SK-N-SH (cell line): Measurements from ENCODE around the gene ASCL3. TPM values are rescaled to one million over a fixed set of nuclear protein-coding genes. Genes with fewer than 3 reads are reported as not detected.

Source experiments
- CTCF ChIA-PET: fragments of 300-600, 350-600 bp; formaldehyde crosslinking; extraction: SDS; loops from one replicate; lab custom pipeline; 2021; lab: Yijun Ruan, JAX
- POLR2A ChIA-PET: fragments of 350-600 bp; sonication (Branson Sonifier 250); formaldehyde crosslinking; extraction: SDS; loops from one replicate; lab custom pipeline; 2020; ENCODE audit warnings: antibody characterized with exemption, inconsistent platforms; lab: Yijun Ruan, JAX
- DNase-seq: peaks from one replicate; pipeline ENCODE4 v3.0.0; 2012
- H2AFZ ChIP-seq: fragments of 200-600 bp; sonication (generic); 2 replicates; pipeline ENCODE4 v1.8.1; 2016; ENCODE audit warnings: antibody characterized with exemption, mild to moderate bottlenecking, low read depth
- H3F3A ChIP-seq: fragments of 200-600 bp; sonication (generic); replicated peaks from 2 replicates; pipeline ENCODE3; 2016; ENCODE audit warnings: antibody characterized with exemption, mild to moderate bottlenecking; ENCODE audit not compliant: insufficient read depth
- H3K27ac ChIP-seq, 2 experiments: fragments of 200-500 bp in 1 of 2; fragments of 200-600 bp in 1 of 2; sonication (Bioruptor generic) in 1 of 2; sonication (generic), shearing (Covaris generic) in 1 of 2; 2 replicates each; pipeline versions ENCODE4 v1.5.1 to v1.6.1; 2014 to 2016; ENCODE audit warnings: low read depth in 2 of 2, inconsistent platforms in 1 of 2, low read length in 1 of 2, mild to moderate bottlenecking in 1 of 2, mixed read lengths in 1 of 2
- H3K27me3 ChIP-seq: fragments of 200-600 bp; sonication (generic), shearing (Covaris generic); 2 replicates; pipeline ENCODE4 v1.6.1; 2016; ENCODE audit warnings: mixed run types; ENCODE audit not compliant: insufficient read depth
- H3K36me3 ChIP-seq, 2 experiments: fragments of 200-500 bp in 1 of 2; fragments of 200-600 bp in 1 of 2; sonication (Bioruptor generic) in 1 of 2; sonication (generic) in 1 of 2; replicated peaks in 1 of 2; 2 replicates each; pipeline versions ENCODE3 to v1.5.1; 2014 to 2016; ENCODE audit warnings: low read length in 1 of 2, mild to moderate bottlenecking in 1 of 2; ENCODE audit not compliant: insufficient read depth in 2 of 2, control insufficient read depth in 1 of 2
- H3K4me1 ChIP-seq, 2 experiments: fragments of 200-500 bp in 1 of 2; fragments of 200-600 bp in 1 of 2; sonication (Bioruptor generic) in 1 of 2; sonication (generic), shearing (Covaris generic) in 1 of 2; 2 replicates each; pipeline versions ENCODE4 v1.5.1 to v1.6.1; 2014 to 2016; ENCODE audit warnings: low read depth in 1 of 2, low read length in 1 of 2, mixed run types in 1 of 2; ENCODE audit not compliant: insufficient read depth in 2 of 2, control insufficient read depth in 1 of 2
- H3K4me2 ChIP-seq: fragments of 200-600 bp; sonication (generic), shearing (Covaris generic); 2 replicates; pipeline ENCODE4 v1.6.1; 2017; ENCODE audit warnings: mixed run types
- H3K4me3 ChIP-seq, 2 experiments: fragments of 200-500 bp in 1 of 2; fragments of 200-600 bp in 1 of 2; sonication (Bioruptor generic) in 1 of 2; sonication (generic), shearing (Covaris generic) in 1 of 2; 2 replicates each; pipeline versions ENCODE4 v1.5.1 to v1.8.1; 2014 to 2016; ENCODE audit warnings: low read depth in 2 of 2, inconsistent platforms in 1 of 2, low read length in 1 of 2, mild to moderate bottlenecking in 1 of 2, mixed read lengths in 1 of 2, moderate library complexity in 1 of 2
- H3K79me2 ChIP-seq: fragments of 200-600 bp; sonication (generic); 2 replicates; pipeline ENCODE4 v1.8.1; 2017; ENCODE audit warnings: mild to moderate bottlenecking; ENCODE audit not compliant: insufficient read depth
- H3K9ac ChIP-seq: fragments of 200-600 bp; sonication (generic); 2 replicates; pipeline ENCODE4 v1.6.1; 2017; ENCODE audit warnings: mixed run types
- H3K9me2 ChIP-seq: fragments of 200-600 bp; sonication (generic); 2 replicates; pipeline ENCODE4 v1.6.1; 2017; ENCODE audit warnings: mixed run types
- H3K9me3 ChIP-seq: fragments of 200-600 bp; sonication (generic); 2 replicates; pipeline ENCODE4 v1.6.1; 2017; ENCODE audit warnings: mixed run types, mild to moderate bottlenecking, moderate library complexity
- H4K20me1 ChIP-seq: fragments of 200-600 bp; sonication (generic); 2 replicates; pipeline ENCODE4 v1.6.1; 2017; ENCODE audit warnings: mild to moderate bottlenecking, mixed run types; ENCODE audit not compliant: insufficient read depth
- CHD2 ChIP-seq: fragments of 150-350 bp; IDR thresholded peaks from 2 replicates; pipeline ENCODE4 v1.6.1; 2018; ENCODE audit warnings: low read length; ENCODE audit not compliant: partially characterized antibody
- ELF1 ChIP-seq: IDR thresholded peaks from 2 replicates; pipeline ENCODE4 v1.4.0; 2012
- EP300 ChIP-seq, 2 experiments: IDR thresholded peaks; 2 replicates each; pipeline versions ENCODE4 v1.4.0 to v1.6.1; 2012; ENCODE audit warnings: borderline replicate concordance in 1 of 2, low read depth in 1 of 2, low read length in 1 of 2
- EZH2phosphoT487 ChIP-seq: fragments of 200-600 bp; sonication (generic); IDR thresholded peaks from 2 replicates; pipeline ENCODE4 v1.6.1; 2017; ENCODE audit warnings: low read depth, mixed run types, mild to moderate bottlenecking, antibody characterized with exemption, moderate library complexity, borderline replicate concordance
- FOXJ3 ChIP-seq: sonication (generic); formaldehyde crosslinking; IDR thresholded peaks from 2 replicates; pipeline ENCODE4 v1.5.1; 2020; ENCODE audit warnings: mild to moderate bottlenecking, missing genetic modification reagents
- FOXM1 ChIP-seq: IDR thresholded peaks from 2 replicates; pipeline ENCODE4 v1.4.0; 2012; ENCODE audit warnings: low read depth, mild to moderate bottlenecking
- GABPA ChIP-seq: IDR thresholded peaks from 2 replicates; pipeline ENCODE4 v1.4.0; 2012; ENCODE audit warnings: low read depth, mild to moderate bottlenecking
- JUND ChIP-seq: IDR thresholded peaks from 2 replicates; pipeline ENCODE4 v1.4.0; 2012
- NFIC ChIP-seq: IDR thresholded peaks from 2 replicates; pipeline ENCODE4 v1.4.0; 2012; ENCODE audit warnings: borderline replicate concordance
- NRF1 ChIP-seq: IDR thresholded peaks from 2 replicates; pipeline ENCODE4 v1.6.1; 2012; ENCODE audit warnings: low read depth, mild to moderate bottlenecking, low read length
- RXRA ChIP-seq: IDR thresholded peaks from 2 replicates; pipeline ENCODE4 v1.4.0; 2012; ENCODE audit warnings: low read depth, mild to moderate bottlenecking, borderline replicate concordance
- SIN3A ChIP-seq: IDR thresholded peaks from 2 replicates; pipeline ENCODE4 v1.6.1; 2012; ENCODE audit warnings: low read depth, mild to moderate bottlenecking, low read length, moderate library complexity, borderline replicate concordance
- TCF12 ChIP-seq: IDR thresholded peaks from 2 replicates; pipeline ENCODE4 v1.4.0; 2012
- YY1 ChIP-seq: IDR thresholded peaks from 2 replicates; pipeline ENCODE4 v1.4.0; 2012; ENCODE audit warnings: low read depth, mild to moderate bottlenecking
- WGBS: methylation state at CpG from one replicate; pipeline ENCODE4 v1.1.6; 2017; ENCODE audit warnings: low lambda C conversion rate; 5-methylcytosine and 5-hydroxymethylcytosine counted together
- polyA plus RNA-seq, 3 experiments: library from polyadenylated mRNA; depleted of rRNA; stranded (reverse); fragments of >200 nt; gene quantifications; 2 replicates each; pipeline ENCODE4 v1.2.3, GENCODE V29; 2012
- TF ChIP-seq, protein P1 (sequence below): fragments of 150-350 bp; IDR thresholded peaks from 2 replicates; pipeline ENCODE4 v1.6.1; 2017; ENCODE audit warnings: antibody characterized with exemption, low read length, low read depth, borderline replicate concordance
- TF ChIP-seq, protein P2 (sequence below): IDR thresholded peaks from 2 replicates; pipeline ENCODE4 v1.6.1; 2012; ENCODE audit warnings: mild to moderate bottlenecking, low read depth, low read length, moderate library complexity
- TF ChIP-seq, protein P3 (sequence below): IDR thresholded peaks from 2 replicates; pipeline ENCODE4 v1.4.0; 2012; ENCODE audit warnings: low read depth, borderline replicate concordance
- TF ChIP-seq, protein P4 (sequence below): fragments of 200-600 bp; sonication (generic); IDR thresholded peaks from 2 replicates; pipeline ENCODE4 v1.6.1; 2017; ENCODE audit warnings: antibody characterized with exemption, mild to moderate bottlenecking, moderate library complexity

Gene ASCL3
- polyA plus RNA-seq, 1 of the 3 experiments (the other 2 are of a cell fraction) = not detected

DNA sequence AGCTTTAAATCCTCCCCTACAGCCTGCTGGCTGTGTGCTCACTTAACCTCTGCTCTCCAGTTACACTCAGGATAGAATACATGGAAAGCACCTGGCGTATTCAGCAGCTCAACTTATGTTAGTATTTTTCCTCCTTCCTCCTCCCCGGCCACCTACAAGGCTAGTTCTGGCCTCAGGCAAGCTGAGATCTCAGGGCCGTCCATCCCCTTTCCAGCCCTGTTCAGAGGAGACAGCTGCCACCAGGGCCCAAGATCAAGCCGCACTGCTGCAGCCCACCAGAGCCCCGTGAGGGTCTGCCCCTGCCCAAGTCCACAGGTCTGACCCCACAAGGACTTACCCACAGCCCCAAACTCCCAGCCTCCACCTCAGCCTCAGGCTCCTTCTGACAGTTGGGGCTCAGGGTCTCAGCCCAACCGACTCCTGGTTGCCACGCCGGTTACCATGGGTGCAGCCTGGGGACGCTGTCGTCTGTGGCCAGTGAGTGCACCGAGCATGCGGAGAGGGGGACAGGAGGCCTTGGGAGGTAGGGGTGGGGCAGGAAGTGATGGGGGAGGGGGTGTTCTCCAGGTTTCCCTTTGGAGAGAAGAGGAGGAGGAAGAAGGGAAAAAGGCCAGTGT is 10.1 kb downstream of the ASCL3 start, which contains the start of gene C11orf16:
Gene C11orf16 (minus strand): TSS at position 384 of the 617 bp plus-strand sequence. CDS start 639 bp downstream, outside the sequence.
- H3F3A ChIP-seq = peaks cover 5% of the 10 kb centered on the region
- H3K4me3 ChIP-seq = no peak within 1 kb of the TSS
- no peak for TF ChIP-seq YY1
- H3K4me2 ChIP-seq = no peak within 1 kb of the TSS
- WGBS = 96% methylated on average over 11 of the region's 12 CpGs
- no peaks in the 10 kb centered on the region for H3K36me3 ChIP-seq
- no peak within 1 kb of the TSS for H2AFZ ChIP-seq
- no peaks in the 10 kb centered on the region for H3K9me3 ChIP-seq
- H3K79me2 ChIP-seq = no peaks in the 10 kb centered on the region
- no peaks in the 10 kb centered on the region for H4K20me1 ChIP-seq
- H3K4me1 ChIP-seq = 0 out of 4 replicates have a peak, but pooled peaks cover 0 to 4% of the 10 kb centered on the region in 2 experiments
- no peak for DNase-seq
- no peak within 1 kb of the TSS for H3K27ac ChIP-seq
- ChIA-PET POLR2A (no interaction called here), CTCF (interaction anchor here (0.9 to 1.6 kb wide), 2 partner anchors 19 to 27 kb away, joined by 4 read pairs; no protein-coding TSS in a partner anchor)
- no peak within 1 kb of the TSS for H3K9ac ChIP-seq
- no peaks in the 10 kb centered on the region for H3K9me2 ChIP-seq
- H3K27me3 ChIP-seq = no peaks in the 10 kb centered on the region

DNA sequence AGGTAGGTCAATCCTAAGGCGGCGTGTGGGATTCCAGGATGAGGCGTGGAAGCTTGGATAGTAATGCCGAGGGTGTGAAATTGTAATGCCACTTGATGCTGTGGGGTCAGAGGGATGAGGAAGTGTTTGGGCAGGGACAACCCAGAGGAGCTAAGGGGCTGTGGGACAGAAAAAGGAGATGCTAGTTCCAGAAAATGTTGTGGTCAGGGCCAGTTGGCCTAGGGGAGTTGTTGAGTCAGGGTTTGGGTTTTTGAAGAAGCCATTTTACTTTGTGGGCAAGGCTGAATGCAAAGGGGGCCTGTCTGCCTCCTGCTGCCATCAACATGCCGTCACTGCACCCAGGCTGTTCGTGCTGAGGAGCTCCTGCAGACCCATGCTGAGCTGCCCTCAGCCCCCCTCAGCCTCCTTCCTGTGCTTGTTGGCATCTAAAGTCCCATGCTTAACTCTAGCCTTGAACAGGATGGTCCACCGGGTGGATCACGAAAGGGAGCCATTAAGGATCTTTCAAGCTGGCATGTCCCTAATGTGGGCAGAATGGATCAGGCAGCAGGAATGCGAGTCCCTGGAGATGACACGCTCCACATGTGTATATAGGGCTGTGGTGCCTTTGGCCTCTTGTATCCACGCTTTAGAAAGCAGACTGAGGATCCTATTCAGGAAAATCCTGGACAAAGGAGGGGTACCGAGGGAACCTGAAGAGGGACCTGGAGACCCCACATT is 12.2 kb downstream of the ASCL3 start:
- POLR2A ChIA-PET = no interaction called here
- CTCF ChIA-PET = interaction anchor here (1.0 to 1.1 kb wide), 2 partner anchors 17 to 29 kb away, joined by 3 to 7 read pairs; no protein-coding TSS in a partner anchor
- TF ChIP-seq RXRA = no peak
- no peak for TF ChIP-seq FOXM1
- TF ChIP-seq SIN3A = no peak
- TF ChIP-seq, protein P1, sequence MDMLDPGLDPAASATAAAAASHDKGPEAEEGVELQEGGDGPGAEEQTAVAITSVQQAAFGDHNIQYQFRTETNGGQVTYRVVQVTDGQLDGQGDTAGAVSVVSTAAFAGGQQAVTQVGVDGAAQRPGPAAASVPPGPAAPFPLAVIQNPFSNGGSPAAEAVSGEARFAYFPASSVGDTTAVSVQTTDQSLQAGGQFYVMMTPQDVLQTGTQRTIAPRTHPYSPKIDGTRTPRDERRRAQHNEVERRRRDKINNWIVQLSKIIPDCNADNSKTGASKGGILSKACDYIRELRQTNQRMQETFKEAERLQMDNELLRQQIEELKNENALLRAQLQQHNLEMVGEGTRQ = no peak
- TF ChIP-seq ELF1 = no peak
- no peak for TF ChIP-seq JUND
- TF ChIP-seq, protein P2, sequence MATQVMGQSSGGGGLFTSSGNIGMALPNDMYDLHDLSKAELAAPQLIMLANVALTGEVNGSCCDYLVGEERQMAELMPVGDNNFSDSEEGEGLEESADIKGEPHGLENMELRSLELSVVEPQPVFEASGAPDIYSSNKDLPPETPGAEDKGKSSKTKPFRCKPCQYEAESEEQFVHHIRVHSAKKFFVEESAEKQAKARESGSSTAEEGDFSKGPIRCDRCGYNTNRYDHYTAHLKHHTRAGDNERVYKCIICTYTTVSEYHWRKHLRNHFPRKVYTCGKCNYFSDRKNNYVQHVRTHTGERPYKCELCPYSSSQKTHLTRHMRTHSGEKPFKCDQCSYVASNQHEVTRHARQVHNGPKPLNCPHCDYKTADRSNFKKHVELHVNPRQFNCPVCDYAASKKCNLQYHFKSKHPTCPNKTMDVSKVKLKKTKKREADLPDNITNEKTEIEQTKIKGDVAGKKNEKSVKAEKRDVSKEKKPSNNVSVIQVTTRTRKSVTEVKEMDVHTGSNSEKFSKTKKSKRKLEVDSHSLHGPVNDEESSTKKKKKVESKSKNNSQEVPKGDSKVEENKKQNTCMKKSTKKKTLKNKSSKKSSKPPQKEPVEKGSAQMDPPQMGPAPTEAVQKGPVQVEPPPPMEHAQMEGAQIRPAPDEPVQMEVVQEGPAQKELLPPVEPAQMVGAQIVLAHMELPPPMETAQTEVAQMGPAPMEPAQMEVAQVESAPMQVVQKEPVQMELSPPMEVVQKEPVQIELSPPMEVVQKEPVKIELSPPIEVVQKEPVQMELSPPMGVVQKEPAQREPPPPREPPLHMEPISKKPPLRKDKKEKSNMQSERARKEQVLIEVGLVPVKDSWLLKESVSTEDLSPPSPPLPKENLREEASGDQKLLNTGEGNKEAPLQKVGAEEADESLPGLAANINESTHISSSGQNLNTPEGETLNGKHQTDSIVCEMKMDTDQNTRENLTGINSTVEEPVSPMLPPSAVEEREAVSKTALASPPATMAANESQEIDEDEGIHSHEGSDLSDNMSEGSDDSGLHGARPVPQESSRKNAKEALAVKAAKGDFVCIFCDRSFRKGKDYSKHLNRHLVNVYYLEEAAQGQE = no peak
- TF ChIP-seq TCF12 = no peak
- TF ChIP-seq, protein P3, sequence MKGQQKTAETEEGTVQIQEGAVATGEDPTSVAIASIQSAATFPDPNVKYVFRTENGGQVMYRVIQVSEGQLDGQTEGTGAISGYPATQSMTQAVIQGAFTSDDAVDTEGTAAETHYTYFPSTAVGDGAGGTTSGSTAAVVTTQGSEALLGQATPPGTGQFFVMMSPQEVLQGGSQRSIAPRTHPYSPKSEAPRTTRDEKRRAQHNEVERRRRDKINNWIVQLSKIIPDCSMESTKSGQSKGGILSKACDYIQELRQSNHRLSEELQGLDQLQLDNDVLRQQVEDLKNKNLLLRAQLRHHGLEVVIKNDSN = no peak
- TF ChIP-seq NFIC = no peak
- no peak for TF ChIP-seq GABPA
- TF ChIP-seq EP300 (IDR thresholded peaks at IDR 0.05; ENCODE audit: borderline replicate concordance in 1 of 2, low read depth in 1 of 2, low read length in 1 of 2) = no peak
- TF ChIP-seq FOXJ3 = no peak
- TF ChIP-seq CHD2 = no peak
- TF ChIP-seq EZH2phosphoT487 = no peak
- no peak for TF ChIP-seq NRF1
- TF ChIP-seq, protein P4, sequence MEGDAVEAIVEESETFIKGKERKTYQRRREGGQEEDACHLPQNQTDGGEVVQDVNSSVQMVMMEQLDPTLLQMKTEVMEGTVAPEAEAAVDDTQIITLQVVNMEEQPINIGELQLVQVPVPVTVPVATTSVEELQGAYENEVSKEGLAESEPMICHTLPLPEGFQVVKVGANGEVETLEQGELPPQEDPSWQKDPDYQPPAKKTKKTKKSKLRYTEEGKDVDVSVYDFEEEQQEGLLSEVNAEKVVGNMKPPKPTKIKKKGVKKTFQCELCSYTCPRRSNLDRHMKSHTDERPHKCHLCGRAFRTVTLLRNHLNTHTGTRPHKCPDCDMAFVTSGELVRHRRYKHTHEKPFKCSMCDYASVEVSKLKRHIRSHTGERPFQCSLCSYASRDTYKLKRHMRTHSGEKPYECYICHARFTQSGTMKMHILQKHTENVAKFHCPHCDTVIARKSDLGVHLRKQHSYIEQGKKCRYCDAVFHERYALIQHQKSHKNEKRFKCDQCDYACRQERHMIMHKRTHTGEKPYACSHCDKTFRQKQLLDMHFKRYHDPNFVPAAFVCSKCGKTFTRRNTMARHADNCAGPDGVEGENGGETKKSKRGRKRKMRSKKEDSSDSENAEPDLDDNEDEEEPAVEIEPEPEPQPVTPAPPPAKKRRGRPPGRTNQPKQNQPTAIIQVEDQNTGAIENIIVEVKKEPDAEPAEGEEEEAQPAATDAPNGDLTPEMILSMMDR = no peak

More for the DNA sequence above, 12.2 kb downstream of the ASCL3 start:
- Histone ChIP-seq H2AFZ (no peak overlapping the region), H3K27me3 (no peaks in the 10 kb centered on the region), H3K4me3 (no peak overlapping the region), H4K20me1 (no peaks in the 10 kb centered on the region), H3K27ac (no peak overlapping the region), H3K79me2 (no peaks in the 10 kb centered on the region), H3F3A (peaks cover 5% of the 10 kb centered on the region), H3K9ac (no peak overlapping the region), H3K4me1 (0 out of 4 replicates have a peak, but pooled peaks cover 0 to 4% of the 10 kb centered on the region in 2 experiments), H3K9me3 (no peaks in the 10 kb centered on the region), H3K9me2 (no peaks in the 10 kb centered on the region), H3K4me2 (no peak overlapping the region), H3K36me3 (no peaks in the 10 kb centered on the region)
- no peak for DNase-seq
- 95% methylated on average over 10 of the region's 12 CpGs for WGBS
